ENCODE measurements around the gene TP53TG5. TPM values are rescaled to one million over a fixed set of nuclear protein-coding genes. Genes with fewer than 3 reads are reported as not detected.

TP53TG5 gene
- total RNA-seq, 1 experiment from 2014 or later, result not detected

- no peak overlapping the region for H3K27ac ChIP-seq (ENCODE audit: low read length)
- H4K20me1 ChIP-seq (ENCODE audit: low read length), result no peaks in the 10 kb centered on the region
- intact Hi-C loops (cut with micrococcal nuclease), result loop anchor here (1.0 kb wide), 1 partner anchor 61 kb away; no protein-coding TSS in a partner anchor
- no peaks in the 10 kb centered on the region; the same call in 1 of the 2 replicates for H3K4me1 ChIP-seq (ENCODE audit: insufficient read depth, low read length)
- H3K9me3 ChIP-seq (ENCODE audit: low read length), result no peaks in the 10 kb centered on the region
- H3K79me2 ChIP-seq (ENCODE audit: low read length), result no peaks in the 10 kb centered on the region
- no peak overlapping the region for H3K4me2 ChIP-seq (ENCODE audit: low read length)
- ChIA-PET CTCF (no interaction called here), POLR2A (ENCODE audit: unreplicated experiment) (no interaction called here)
- H3K9me2 ChIP-seq (replicated peaks; ENCODE audit: low read length), result no peaks in the 10 kb centered on the region
- peaks cover 5% of the 10 kb centered on the region; the same call in 1 of the 2 replicates for H3K36me3 ChIP-seq (ENCODE audit: low read depth, low read length)
- H2AFZ ChIP-seq (ENCODE audit: low read length), result no peak overlapping the region
- DNase-seq (no peak), ATAC-seq (no peak)
- H3K27me3 ChIP-seq (ENCODE audit: low read length), result no peaks in the 10 kb centered on the region
- BruUV-seq (replicated peaks), result no TSS peak
- no peaks in the 10 kb centered on the region for H3F3A ChIP-seq (ENCODE audit: low read length, unreplicated experiment)
- H3K4me3 ChIP-seq (ENCODE audit: low read length), result no peak overlapping the region
- TF ChIP-seq CTCF (conservative IDR thresholded peaks at IDR 0.05; ENCODE audit: low read depth, low read length), result no peak
- no peak for TF ChIP-seq EZH2 (IDR thresholded peaks at IDR 0.05; ENCODE audit: low read length, unreplicated experiment)
- TF ChIP-seq EZH2phosphoT487 (IDR thresholded peaks at IDR 0.05; ENCODE audit: borderline replicate concordance, low read length), result no peak
- H3K9ac ChIP-seq (ENCODE audit: low read length), result no peak overlapping the region
These were observed 3.2 kb downstream of the TP53TG5 start for GRCh38 chr20:45374966-45375365.

GRCh38 chr20:45374101-45374467, 4.0 kb downstream of the TP53TG5 start:
- H3K27me3 ChIP-seq (ENCODE audit: low read length), result no peaks in the 10 kb centered on the region
- peaks cover 7% of the 10 kb centered on the region; the same call in 1 of the 2 replicates for H3K36me3 ChIP-seq (ENCODE audit: low read depth, low read length)
- no peaks in the 10 kb centered on the region for H3K9me3 ChIP-seq (ENCODE audit: low read length)
- intact Hi-C loops (cut with micrococcal nuclease), result loop anchor here (1.0 kb wide), 1 partner anchor 62 kb away; no protein-coding TSS in a partner anchor
- H3K9ac ChIP-seq (ENCODE audit: low read length), result no peak overlapping the region
- no peak overlapping the region for H3K27ac ChIP-seq (ENCODE audit: low read length)
- ChIA-PET CTCF (interaction anchor here (0.7 to 2.1 kb wide), 13 partner anchors 9 to 76 kb away, joined by 3 to 80 read pairs (median 5); partner anchors contain the start of gene SYS1), POLR2A (ENCODE audit: unreplicated experiment) (interaction anchor here (0.6 kb wide), 1 partner anchor 46 kb away, joined by 6 read pairs; no protein-coding TSS in a partner anchor)
- TF ChIP-seq CTCF (conservative IDR thresholded peaks at IDR 0.05; ENCODE audit: low read depth, low read length) (no peak; the same call in 1 of the 2 replicates), EZH2phosphoT487 (IDR thresholded peaks at IDR 0.05; ENCODE audit: borderline replicate concordance, low read length) (no peak), EZH2 (IDR thresholded peaks at IDR 0.05; ENCODE audit: low read length, unreplicated experiment) (no peak)
- H3K9me2 ChIP-seq (replicated peaks; ENCODE audit: low read length), result no peaks in the 10 kb centered on the region
- H3F3A ChIP-seq (ENCODE audit: low read length, unreplicated experiment), result no peaks in the 10 kb centered on the region
- no peaks in the 10 kb centered on the region for H4K20me1 ChIP-seq (ENCODE audit: low read length)
- no peak overlapping the region for H3K4me2 ChIP-seq (ENCODE audit: low read length)
- H3K4me1 ChIP-seq (ENCODE audit: insufficient read depth, low read length), result no peaks in the 10 kb centered on the region; the same call in 1 of the 2 replicates
- ATAC-seq, result no peak
- H2AFZ ChIP-seq (ENCODE audit: low read length), result no peak overlapping the region
- no peaks in the 10 kb centered on the region for H3K79me2 ChIP-seq (ENCODE audit: low read length)
- no peak overlapping the region for H3K4me3 ChIP-seq (ENCODE audit: low read length)
- no peak for DNase-seq
- no TSS peak for BruUV-seq (replicated peaks)
